Immature natural killer cell (primary cell): ENCODE measurements around the gene SDK1. TPM values are rescaled to one million over a fixed set of nuclear protein-coding genes. Genes with fewer than 3 reads are reported as not detected.

ENCODE experiments used
- DNase-seq, 3 donors: peaks; one replicate each; pipeline ENCODE4 v3.0.0; 2022; ENCODE audit warnings: mixed read lengths in 1 of 3
- H3K27ac Mint-ChIP-seq, 6 donors: one replicate each; pipeline ENCODE4 v1.8.0; 2020; ENCODE audit warnings: mixed read lengths in 6 of 6, mild to moderate bottlenecking in 5 of 6, inconsistent platforms in 4 of 6, moderate library complexity in 3 of 6
- H3K27me3 Mint-ChIP-seq, 3 donors: one replicate each; pipeline ENCODE4 v1.8.0; 2020 to 2021; ENCODE audit warnings: low read depth in 3 of 3, mild to moderate bottlenecking in 3 of 3, mixed read lengths in 3 of 3, moderate library complexity in 3 of 3, inconsistent platforms in 1 of 3
- H3K36me3 Mint-ChIP-seq, 3 donors: one replicate each; pipeline ENCODE4 v1.8.0; 2020; ENCODE audit warnings: mixed read lengths in 3 of 3, inconsistent platforms in 2 of 3, mild to moderate bottlenecking in 2 of 3
- H3K4me1 Mint-ChIP-seq, 2 donors: one replicate each; pipeline ENCODE4 v1.8.0; 2020; ENCODE audit warnings: inconsistent platforms in 2 of 2, mild to moderate bottlenecking in 2 of 2, mixed read lengths in 2 of 2, moderate library complexity in 1 of 2
- H3K4me3 Mint-ChIP-seq, 5 donors: one replicate each; pipeline ENCODE4 v1.8.0; 2020; ENCODE audit warnings: mild to moderate bottlenecking in 5 of 5, mixed read lengths in 5 of 5, inconsistent platforms in 3 of 5, moderate library complexity in 3 of 5
- H3K9me3 Mint-ChIP-seq, 6 donors: one replicate each; pipeline ENCODE4 v1.8.0; 2020; ENCODE audit warnings: mild to moderate bottlenecking in 6 of 6, mixed read lengths in 6 of 6, inconsistent platforms in 4 of 6, moderate library complexity in 3 of 6
- polyA plus RNA-seq, 3 donors: library from polyadenylated mRNA; unstranded; fragments of 300-500 nt; fragmentation: Illumina TruSeq; gene quantifications; one replicate each; pipeline ENCODE4 v1.2.3, GENCODE V29; 2021

The SDK1 gene
- polyA plus RNA-seq, 3 donors from 2014 or later, result not detected

- H3K4me1 Mint-ChIP-seq, result no peaks in the 10 kb centered on the region
- H3K27ac Mint-ChIP-seq, result no peak overlapping the region
- no peak overlapping the region for H3K4me3 Mint-ChIP-seq
- H3K36me3 Mint-ChIP-seq, result no peaks in the 10 kb centered on the region
- H3K9me3 Mint-ChIP-seq, result no peaks in the 10 kb centered on the region
- no peak for DNase-seq
- H3K27me3 Mint-ChIP-seq, result peaks cover 6 to 11% (median 9%) of the 10 kb centered on the region in 3 donors
Observed at GRCh38 chr7:3649678-3650440, 348.8 kb downstream of the SDK1 start.

GRCh38 chr7:3650844-3651243 lies 349.8 kb downstream of the SDK1 start:
- peaks cover 9 to 11% (median 9%) of the 10 kb centered on the region in 3 donors for H3K27me3 Mint-ChIP-seq
- no peak overlapping the region for H3K4me3 Mint-ChIP-seq
- H3K36me3 Mint-ChIP-seq, result no peaks in the 10 kb centered on the region
- H3K9me3 Mint-ChIP-seq, result no peaks in the 10 kb centered on the region
- H3K4me1 Mint-ChIP-seq, result no peaks in the 10 kb centered on the region
- no peak for DNase-seq
- no peak overlapping the region for H3K27ac Mint-ChIP-seq

GRCh38 chr7:3655635-3656034 lies 354.6 kb downstream of the SDK1 start:
- H3K4me1 Mint-ChIP-seq, result no peaks in the 10 kb centered on the region
- H3K27me3 Mint-ChIP-seq, result peaks cover 5 to 12% (median 10%) of the 10 kb centered on the region in 3 donors
- H3K9me3 Mint-ChIP-seq, result no peaks in the 10 kb centered on the region
- no peak for DNase-seq
- no peak overlapping the region for H3K4me3 Mint-ChIP-seq
- H3K27ac Mint-ChIP-seq, result no peak overlapping the region
- no peaks in the 10 kb centered on the region for H3K36me3 Mint-ChIP-seq

GRCh38 chr7:3657206-3657605 lies 356.2 kb downstream of the SDK1 start:
- Mint-ChIP-seq H3K27ac (no peak overlapping the region), H3K9me3 (no peaks in the 10 kb centered on the region), H3K36me3 (no peaks in the 10 kb centered on the region), H3K4me3 (no peak overlapping the region), H3K4me1 (no peaks in the 10 kb centered on the region), H3K27me3 (peaks cover 5 to 11% (median 7%) of the 10 kb centered on the region in 3 donors)
- no peak for DNase-seq

GRCh38 chr7:3668743-3669142 lies 367.7 kb downstream of the SDK1 start:
- Mint-ChIP-seq H3K36me3 (no peaks in the 10 kb centered on the region), H3K4me1 (no peaks in the 10 kb centered on the region), H3K9me3 (no peaks in the 10 kb centered on the region), H3K27me3 (peaks cover 0 to 11% (median 4%) of the 10 kb centered on the region in 3 donors), H3K27ac (no peak overlapping the region), H3K4me3 (no peak overlapping the region)
- no peak for DNase-seq

- no peaks in the 10 kb centered on the region for H3K9me3 Mint-ChIP-seq
- peaks cover 2 to 6% (median 4%) of the 10 kb centered on the region in 3 donors for H3K27me3 Mint-ChIP-seq
- H3K27ac Mint-ChIP-seq, result no peak overlapping the region
- no peaks in the 10 kb centered on the region for H3K4me1 Mint-ChIP-seq
- DNase-seq, result no peak
- H3K4me3 Mint-ChIP-seq, result no peak overlapping the region
- H3K36me3 Mint-ChIP-seq, result no peaks in the 10 kb centered on the region
Observed at GRCh38 chr7:3670898-3671297, 369.8 kb downstream of the SDK1 start.

- Mint-ChIP-seq H3K27me3 (peaks cover 0 to 3% (median 2%) of the 10 kb centered on the region in 3 donors), H3K4me3 (no peak overlapping the region), H3K4me1 (no peaks in the 10 kb centered on the region), H3K9me3 (no peaks in the 10 kb centered on the region), H3K27ac (no peak overlapping the region), H3K36me3 (no peaks in the 10 kb centered on the region)
- DNase-seq, result peak in 1 of 3 donors; percentile 10
Observed at GRCh38 chr7:3673524-3673923, 372.5 kb downstream of the SDK1 start.

DNA sequence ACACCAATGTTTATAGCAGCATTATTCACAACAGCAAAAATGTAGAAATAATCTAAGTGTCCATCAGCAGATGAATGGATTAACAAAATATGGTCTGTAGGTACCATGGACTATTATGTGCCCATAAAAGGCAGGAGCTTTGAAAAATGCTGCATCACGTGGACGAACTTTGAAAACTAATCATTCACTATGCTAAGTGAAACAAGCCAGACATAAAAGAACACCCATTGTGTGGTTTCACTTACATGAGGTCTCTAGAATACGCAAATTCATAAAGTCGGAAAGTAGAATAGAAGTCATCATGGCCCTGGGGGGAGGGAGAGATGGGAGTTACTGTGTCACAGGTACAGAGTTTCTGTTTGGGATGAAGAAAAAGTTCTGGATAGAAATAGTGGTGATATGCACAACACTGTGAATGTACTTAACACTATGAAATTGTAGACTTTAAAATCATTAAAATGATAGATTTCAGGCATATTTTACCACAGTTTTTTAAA lies 377.3 kb downstream of the SDK1 start:
- DNase-seq, result no peak
- no peaks in the 10 kb centered on the region for H3K4me1 Mint-ChIP-seq
- H3K9me3 Mint-ChIP-seq, result no peaks in the 10 kb centered on the region
- no peaks in the 10 kb centered on the region for H3K36me3 Mint-ChIP-seq
- no peak overlapping the region for H3K4me3 Mint-ChIP-seq
- H3K27me3 Mint-ChIP-seq, result peaks cover 4 to 11% (median 5%) of the 10 kb centered on the region in 3 donors
- no peak overlapping the region for H3K27ac Mint-ChIP-seq

GRCh38 chr7:3682028-3682710 lies 381.1 kb downstream of the SDK1 start:
- DNase-seq, result no peak
- H3K36me3 Mint-ChIP-seq, result no peaks in the 10 kb centered on the region
- H3K4me1 Mint-ChIP-seq, result no peaks in the 10 kb centered on the region
- no peak overlapping the region for H3K4me3 Mint-ChIP-seq
- H3K9me3 Mint-ChIP-seq, result no peaks in the 10 kb centered on the region
- H3K27ac Mint-ChIP-seq, result no peak overlapping the region
- H3K27me3 Mint-ChIP-seq, result peaks cover 2 to 16% (median 4%) of the 10 kb centered on the region in 3 donors

GRCh38 chr7:3683546-3684539 lies 382.8 kb downstream of the SDK1 start:
- Mint-ChIP-seq H3K27me3 (peaks cover 2 to 12% (median 4%) of the 10 kb centered on the region in 3 donors), H3K27ac (no peak overlapping the region), H3K4me3 (no peak overlapping the region), H3K9me3 (no peaks in the 10 kb centered on the region), H3K4me1 (no peaks in the 10 kb centered on the region), H3K36me3 (no peaks in the 10 kb centered on the region)
- no peak for DNase-seq

DNA sequence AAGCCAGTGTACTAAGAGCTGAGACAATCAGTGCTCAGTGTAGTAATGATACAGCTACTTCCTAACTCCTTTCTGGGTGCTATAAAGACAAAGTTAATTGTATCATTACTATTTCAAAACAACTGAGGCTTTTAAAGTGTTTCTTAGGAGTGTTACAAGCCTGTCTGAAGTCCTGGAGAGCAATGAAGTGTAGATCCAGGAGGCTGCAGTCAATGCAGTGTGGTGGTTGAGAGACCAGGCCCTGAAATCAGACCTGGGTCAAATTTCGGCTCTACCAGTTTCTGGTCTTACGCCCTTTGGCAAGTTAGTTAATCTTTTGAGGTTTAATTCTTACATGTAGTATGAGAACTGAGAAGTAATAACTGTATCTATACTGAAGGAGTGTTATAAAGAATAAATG lies 387.0 kb downstream of the SDK1 start:
- Mint-ChIP-seq H3K4me1 (no peaks in the 10 kb centered on the region), H3K36me3 (no peaks in the 10 kb centered on the region), H3K27me3 (peaks cover 0 to 7% (median 2%) of the 10 kb centered on the region in 3 donors), H3K27ac (no peak overlapping the region), H3K9me3 (no peaks in the 10 kb centered on the region), H3K4me3 (no peak overlapping the region)
- no peak for DNase-seq

DNA sequence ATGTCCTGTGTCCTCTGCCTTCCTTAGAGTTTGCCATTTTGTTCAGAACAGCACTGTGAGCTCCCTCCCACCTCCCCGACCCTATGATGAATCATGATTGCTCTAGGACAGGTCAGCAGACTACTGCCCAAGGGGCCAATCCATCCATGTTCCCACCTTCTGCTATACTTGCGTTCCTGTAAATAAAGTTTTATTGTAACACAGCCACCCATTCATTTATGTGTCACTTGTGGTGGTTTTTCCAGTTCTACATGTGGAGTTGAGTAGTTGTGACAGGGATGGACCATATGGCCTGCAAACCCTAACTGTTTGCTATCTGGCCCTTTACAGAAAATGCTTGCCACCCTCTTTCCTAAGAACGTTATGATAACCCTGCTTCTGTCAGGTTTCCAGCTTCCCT lies 387.8 kb downstream of the SDK1 start:
- H3K4me3 Mint-ChIP-seq, result no peak overlapping the region
- H3K9me3 Mint-ChIP-seq, result no peaks in the 10 kb centered on the region
- H3K4me1 Mint-ChIP-seq, result no peaks in the 10 kb centered on the region
- no peak for DNase-seq
- H3K27ac Mint-ChIP-seq, result no peak overlapping the region
- peaks cover 0 to 11% (median 2%) of the 10 kb centered on the region in 3 donors for H3K27me3 Mint-ChIP-seq
- H3K36me3 Mint-ChIP-seq, result no peaks in the 10 kb centered on the region

DNA sequence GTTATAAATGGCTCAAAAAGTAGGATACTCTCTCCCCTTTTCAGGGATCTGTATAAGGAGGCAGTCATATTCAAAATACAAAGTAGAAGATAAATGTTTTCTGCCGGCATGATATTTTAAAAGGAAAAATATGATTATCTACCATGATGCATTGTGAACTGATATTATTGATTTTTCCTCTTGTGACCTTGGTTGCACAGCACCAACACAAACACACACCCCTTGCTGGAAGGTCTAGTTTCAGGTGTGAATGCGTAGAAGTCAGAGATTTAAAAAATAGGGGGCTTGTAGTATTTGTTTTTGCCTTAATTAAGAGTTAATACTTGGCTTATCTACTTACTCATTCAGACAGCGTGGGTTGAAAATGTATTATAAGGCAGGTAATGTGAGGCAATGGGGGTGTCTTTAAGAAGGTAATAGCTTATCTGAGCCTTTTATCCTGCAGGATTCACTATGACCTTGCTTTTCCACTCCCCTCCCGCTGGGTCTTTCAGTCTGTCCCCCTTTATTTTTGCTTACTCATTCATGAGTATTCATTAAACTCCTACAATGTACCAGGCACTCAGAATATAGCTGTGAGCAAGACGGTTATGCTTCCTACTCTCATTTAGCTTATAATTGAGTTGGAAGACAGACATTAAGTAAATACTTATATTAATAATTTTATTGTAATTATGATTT lies 390.6 kb downstream of the SDK1 start:
- no peaks in the 10 kb centered on the region for H3K9me3 Mint-ChIP-seq
- no peaks in the 10 kb centered on the region for H3K36me3 Mint-ChIP-seq
- no peak overlapping the region for H3K27ac Mint-ChIP-seq
- DNase-seq, result no peak
- no peaks in the 10 kb centered on the region for H3K4me1 Mint-ChIP-seq
- no peak overlapping the region for H3K4me3 Mint-ChIP-seq
- peaks cover 0 to 7% (median 2%) of the 10 kb centered on the region in 3 donors for H3K27me3 Mint-ChIP-seq
